Stimulated activated CD4-positive, alpha-beta T cell treated with anti-CD3 and anti-CD28 coated beads, Interleukin-1b, Interleukin-23, amount 100 ng/mL, for 4 hours (primary cell): ENCODE results near the gene CA7.

Experiments used
- DNase-seq, 2 donors: peaks; one replicate each; pipeline ENCODE4 v3.0.0-alpha.2; 2020; ENCODE audit warnings: low read depth in 2 of 2

The CA7 gene

GRCh38 chr16:66898207-66898606, 54.0 kb downstream of the CA7 start:
- no peak for DNase-seq

- no peak for DNase-seq
Measured at GRCh38 chr16:66898933-66899309, 54.7 kb downstream of the CA7 start.

GRCh38 chr16:66899310-66899944, 55.2 kb downstream of the CA7 start:
- no peak for DNase-seq

- DNase-seq, result no peak
Measured at GRCh38 chr16:66899945-66900710, 55.9 kb downstream of the CA7 start.

- DNase-seq, result no peak
Measured at GRCh38 chr16:66900721-66901441, 56.7 kb downstream of the CA7 start.

- no peak for DNase-seq
Measured at GRCh38 chr16:66901626-66902025, 57.4 kb downstream of the CA7 start.

GRCh38 chr16:66902648-66903543, 58.7 kb downstream of the CA7 start:
- no peak for DNase-seq
